H1 (cell line): ENCODE data around the gene CEBPG. TPM values are rescaled to one million over a fixed set of nuclear protein-coding genes. Genes with fewer than 3 reads are reported as not detected.

Experiments used
- CTCF ChIA-PET: fragments of 300-600 bp; sonication (Branson Sonifier 250); formaldehyde crosslinking; loops from one replicate; lab custom pipeline; 2021; ENCODE audit not compliant: partially characterized antibody; lab: Charles Lee
- POLR2A ChIA-PET: fragments of 300-600 bp; sonication (Branson Sonifier 250); formaldehyde crosslinking; loops from one replicate; lab custom pipeline; 2021; ENCODE audit warnings: inconsistent platforms; ENCODE audit not compliant: partially characterized antibody; lab: Charles Lee
- DNase-seq, 2 experiments: peaks; one replicate each; pipeline versions ENCODE4 v3.0.0 to v3.0.0-alpha.2; 2010 to 2022; ENCODE audit warnings: low spot score in 2 of 2, low read depth in 1 of 2, mixed read lengths in 1 of 2
- FAIRE-seq: peaks from 2 replicates; lab custom pipeline; 2011; peaks lifted over from hg19 to GRCh38; lab: Jason Lieb, UNC
- H2AFZ ChIP-seq: 2 replicates; pipeline ENCODE4 v1.8.1; 2012; ENCODE audit warnings: low read length, inconsistent platforms
- H2AK5ac ChIP-seq: 2 replicates; pipeline ENCODE4 v1.6.1; 2013; ENCODE audit warnings: low read depth, low read length
- H2BK120ac ChIP-seq: replicated peaks from 2 replicates; pipeline ENCODE3; 2013; ENCODE audit warnings: low read depth, low read length, inconsistent platforms
- H2BK12ac ChIP-seq: 2 replicates; pipeline ENCODE4 v1.6.1; 2013; ENCODE audit warnings: low read depth, low read length
- H2BK15ac ChIP-seq: 2 replicates; pipeline ENCODE4 v1.6.1; 2013; ENCODE audit warnings: low read length
- H2BK20ac ChIP-seq: 2 replicates; pipeline ENCODE4 v1.6.1; 2013; ENCODE audit warnings: low read length
- H2BK5ac ChIP-seq: 2 replicates; pipeline ENCODE4 v1.6.1; 2013; ENCODE audit warnings: low read depth, low read length
- H3K14ac ChIP-seq: 2 replicates; pipeline ENCODE4 v1.6.1; 2013; ENCODE audit warnings: inconsistent platforms; ENCODE audit not compliant: insufficient read length
- H3K18ac ChIP-seq: 2 replicates; pipeline ENCODE4 v1.6.1; 2013; ENCODE audit warnings: low read length; ENCODE audit errors: extremely low read depth
- H3K23ac ChIP-seq: 2 replicates; pipeline ENCODE4 v1.6.1; 2013; ENCODE audit warnings: inconsistent platforms; ENCODE audit not compliant: insufficient read length
- H3K23me2 ChIP-seq: 2 replicates; pipeline ENCODE4 v1.6.1; 2013; ENCODE audit warnings: low read depth, low read length
- H3K27ac ChIP-seq: 2 replicates; pipeline ENCODE4 v1.6.1; 2011; ENCODE audit warnings: low read depth, low read length, inconsistent platforms
- H3K27me3 ChIP-seq, 4 experiments: replicated peaks in 1 of 4; 1 replicate in 1 of 4; 2 replicates in 3 of 4; pipeline versions ENCODE4 v1.6.1 to v1.8.1; 2011 to 2013; ENCODE audit warnings: low read length in 3 of 4, mild to moderate bottlenecking in 3 of 4, inconsistent platforms in 2 of 4, mixed read lengths in 2 of 4, moderate library complexity in 1 of 4; ENCODE audit not compliant: control insufficient read depth in 3 of 4, insufficient read depth in 3 of 4; ENCODE audit errors: extremely low read depth in 1 of 4
- H3K36me3 ChIP-seq, 4 experiments: 2 replicates each; pipeline versions ENCODE4 v1.6.1 to v1.8.1; 2011 to 2013; ENCODE audit warnings: mild to moderate bottlenecking in 4 of 4, low read length in 3 of 4, moderate library complexity in 2 of 4, control low read depth in 1 of 4, inconsistent platforms in 1 of 4; ENCODE audit not compliant: insufficient read depth in 4 of 4, control insufficient read depth in 2 of 4
- H3K4ac ChIP-seq: replicated peaks from 2 replicates; pipeline ENCODE3; 2013; ENCODE audit warnings: low read length, low read depth, mixed read lengths, inconsistent platforms; ENCODE audit not compliant: insufficient read length
- H3K4me1 ChIP-seq, 4 experiments: replicated peaks in 1 of 4; 1 replicate in 1 of 4; 2 replicates in 3 of 4; pipeline versions ENCODE4 v1.6.1 to v1.8.1; 2011 to 2013; ENCODE audit warnings: low read length in 3 of 4, inconsistent platforms in 2 of 4, mixed read lengths in 1 of 4; ENCODE audit not compliant: insufficient read depth in 4 of 4, control insufficient read depth in 3 of 4
- H3K4me2 ChIP-seq, 2 experiments: 2 replicates each; pipeline versions ENCODE4 v1.6.1 to v1.8.1; 2011 to 2013; ENCODE audit warnings: low read depth in 2 of 2, low read length in 2 of 2, control low read depth in 1 of 2, inconsistent platforms in 1 of 2, mild to moderate bottlenecking in 1 of 2; ENCODE audit not compliant: insufficient read depth in 1 of 2
- H3K4me3 ChIP-seq, 4 experiments: fragments of 200-600, 300-600 bp in 1 of 4; sonication (generic), shearing (Covaris generic), sonication (Bioruptor Twin) in 1 of 4; 2 replicates each; pipeline versions ENCODE4 v1.5.1 to v1.8.1; 2011 to 2016; ENCODE audit warnings: low read length in 4 of 4, low read depth in 3 of 4, control low read depth in 2 of 4, inconsistent platforms in 2 of 4, mild to moderate bottlenecking in 2 of 4, mixed read lengths in 1 of 4, moderate library complexity in 1 of 4; ENCODE audit not compliant: insufficient read depth in 2 of 4; ENCODE audit errors: extremely low read depth in 1 of 4
- H3K56ac ChIP-seq: replicated peaks from 2 replicates; pipeline ENCODE3; 2013; ENCODE audit warnings: low read depth, mild to moderate bottlenecking, mixed read lengths, low read length, inconsistent platforms; ENCODE audit not compliant: insufficient read length
- H3K79me1 ChIP-seq: 2 replicates; pipeline ENCODE4 v1.6.1; 2013; ENCODE audit warnings: low read depth, low read length, control low read depth
- H3K79me2 ChIP-seq, 2 experiments: 2 replicates each; pipeline versions ENCODE4 v1.6.1 to v1.8.1; 2012 to 2013; ENCODE audit warnings: low read length in 2 of 2, mild to moderate bottlenecking in 2 of 2, inconsistent platforms in 1 of 2; ENCODE audit not compliant: insufficient read depth in 2 of 2, control insufficient read depth in 1 of 2
- H3K9ac ChIP-seq, 4 experiments: replicated peaks in 1 of 4; 1 replicate in 1 of 4; 2 replicates in 3 of 4; pipeline versions ENCODE4 v1.6.1 to v1.8.1; 2011 to 2013; ENCODE audit warnings: low read depth in 3 of 4, low read length in 3 of 4, control low read depth in 2 of 4, mild to moderate bottlenecking in 2 of 4, moderate library complexity in 2 of 4, inconsistent platforms in 1 of 4; ENCODE audit errors: extremely low read depth in 1 of 4
- H3K9me3 ChIP-seq, 2 experiments: 2 replicates each; pipeline versions ENCODE4 v1.6.1 to v1.8.1; 2012 to 2013; ENCODE audit warnings: mild to moderate bottlenecking in 2 of 2, moderate library complexity in 2 of 2, control low read depth in 1 of 2, inconsistent platforms in 1 of 2, low read depth in 1 of 2, low read length in 1 of 2, mixed read lengths in 1 of 2; ENCODE audit not compliant: insufficient read depth in 2 of 2
- H4K20me1 ChIP-seq, 2 experiments: replicated peaks in 1 of 2; 2 replicates each; pipeline versions ENCODE3 to v1.8.1; 2011 to 2013; ENCODE audit warnings: inconsistent platforms in 2 of 2, low read length in 2 of 2, mild to moderate bottlenecking in 1 of 2; ENCODE audit not compliant: insufficient read depth in 2 of 2, control insufficient read depth in 1 of 2
- H4K5ac ChIP-seq: 2 replicates; pipeline ENCODE4 v1.6.1; 2013; ENCODE audit warnings: low read length, low read depth, mixed read lengths, inconsistent platforms; ENCODE audit not compliant: insufficient read length
- H4K8ac ChIP-seq: 2 replicates; pipeline ENCODE4 v1.8.0; 2013; ENCODE audit warnings: mild to moderate bottlenecking, moderate library complexity, low read length, inconsistent platforms; ENCODE audit not compliant: insufficient read depth; ENCODE audit errors: extremely low read depth
- H4K91ac ChIP-seq: replicated peaks from 2 replicates; pipeline ENCODE3; 2013; ENCODE audit warnings: low read length, mixed read lengths, inconsistent platforms; ENCODE audit not compliant: insufficient read length
- ASH2L ChIP-seq: fragments of 200-600, 300-600 bp; sonication (generic); IDR thresholded peaks from one replicate; pipeline ENCODE4 v1.7.1; 2017; ENCODE audit warnings: low read length
- CBX8 ChIP-seq: fragments of 300-800, 300-1000 bp; sonication (generic); IDR thresholded peaks from 2 replicates; pipeline ENCODE4 v1.7.1; 2016; ENCODE audit warnings: low read depth, low read length, borderline replicate concordance
- GTF2F1 ChIP-seq: IDR thresholded peaks from 2 replicates; pipeline ENCODE4 v1.6.1; 2012; ENCODE audit warnings: low read depth, low read length, improper control_type of control experiment, borderline replicate concordance
- JUN ChIP-seq: IDR thresholded peaks from 2 replicates; pipeline ENCODE4 v1.6.1; 2011; ENCODE audit warnings: low read depth, mild to moderate bottlenecking, improper control_type of control experiment, low read length
- KDM4A ChIP-seq: IDR thresholded peaks from one replicate; pipeline ENCODE4 v1.7.1; 2012; ENCODE audit warnings: low read depth, mild to moderate bottlenecking, moderate library complexity, low read length, inconsistent platforms; ENCODE audit not compliant: severe bottlenecking
- MAFK ChIP-seq: IDR thresholded peaks from 2 replicates; pipeline ENCODE4 v1.6.1; 2012; ENCODE audit warnings: low read depth, mild to moderate bottlenecking, improper control_type of control experiment, low read length
- NANOG ChIP-seq: IDR thresholded peaks from 2 replicates; pipeline ENCODE4 v1.6.1; 2011; ENCODE audit warnings: low read length, low read depth, mild to moderate bottlenecking, inconsistent platforms; ENCODE audit not compliant: insufficient read depth, poor library complexity, severe bottlenecking
- NRF1 ChIP-seq: IDR thresholded peaks from 2 replicates; pipeline ENCODE4 v1.6.1; 2011; ENCODE audit warnings: mild to moderate bottlenecking, low read depth, low read length, improper control_type of control experiment
- POLR2AphosphoS5 ChIP-seq: IDR thresholded peaks from 2 replicates; pipeline ENCODE4 v1.6.1; 2011; ENCODE audit warnings: low read depth, low read length
- SRF ChIP-seq: IDR thresholded peaks from 2 replicates; pipeline ENCODE4 v1.6.1; 2011; ENCODE audit warnings: mild to moderate bottlenecking, low read depth, low read length, moderate library complexity
- TBP ChIP-seq: IDR thresholded peaks from 2 replicates; pipeline ENCODE4 v1.6.1; 2011; ENCODE audit warnings: low read depth, low read length, improper control_type of control experiment
- WGBS, 2 experiments: shearing (Covaris generic) in 1 of 2; methylation state at CpG; one replicate each; pipeline versions ENCODE4 v1.1.6 to v1.1.7; 2013 to 2015; ENCODE audit warnings: low lambda C conversion rate in 2 of 2, mixed read lengths in 2 of 2, inconsistent platforms in 1 of 2, low coverage in 1 of 2, missing lambda C conversion rate in 1 of 2; ENCODE audit not compliant: insufficient replicate concordance in 2 of 2, insufficient coverage in 1 of 2, insufficient read length in 1 of 2; ENCODE audit errors: extremely low coverage in 1 of 2, missing lambda C conversion rate in 1 of 2; 5-methylcytosine and 5-hydroxymethylcytosine counted together
- polyA plus RNA-seq, 7 experiments: library from polyadenylated mRNA; depleted of rRNA in 3 of 7; stranded (reverse) in 5 of 7; unstranded in 2 of 7; fragments of >200 nt in 5 of 7; fragments of 200-250 nt in 2 of 7; gene quantifications; 1 replicate in 5 of 7; 2 replicates in 1 of 7; 4 replicates in 1 of 7; pipeline versions ENCODE4 v1.2.1 to v1.2.3, GENCODE V29; 2011 to 2013; ENCODE audit warnings: missing spikeins in 2 of 7, mixed read lengths in 2 of 7
- total RNA-seq: library from RNA; stranded (reverse); fragmentation: NEBNext Ultra II Directional; extraction: Animal tissue kit (Norgen Biotek cat#: 25700); gene quantifications from 2 replicates; pipeline ENCODE4 v1.2.1, GENCODE V29; 2021
- TF ChIP-seq, protein P1 (sequence below): IDR thresholded peaks from 2 replicates; pipeline ENCODE4 v1.6.1; 2012; ENCODE audit warnings: inconsistent platforms

The CEBPG gene
- total and polyA plus RNA-seq, 2 of the 8 experiments (the other 6 are each of a cell fraction or from before 2014, with no cell fraction given) = 12.3 to 35.4 TPM

DNA sequence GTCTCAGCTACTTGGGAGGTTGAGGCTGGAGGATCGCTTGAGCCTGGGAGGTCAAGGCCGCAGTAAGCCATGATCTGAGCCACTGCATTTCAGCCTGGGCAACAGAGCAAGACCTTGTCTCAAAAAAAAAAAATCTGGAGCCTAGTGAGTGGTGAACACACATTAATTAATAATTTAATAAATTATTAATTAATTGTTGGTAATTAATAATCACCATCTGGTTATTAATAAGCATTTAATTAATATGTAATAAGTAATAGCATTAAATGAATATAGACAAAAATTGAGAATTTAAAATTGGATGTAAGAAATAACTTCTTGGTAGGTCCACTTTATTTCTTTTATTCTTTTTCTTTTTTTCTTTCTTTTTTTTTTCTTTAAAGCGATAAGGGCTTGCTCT is 39.2 kb upstream of the CEBPG start:
- Histone ChIP-seq H4K20me1 (no peaks in the 10 kb centered on the region), H3K4me1 (no peaks in the 10 kb centered on the region), H2BK15ac (no peak overlapping the region), H2AFZ (no peak overlapping the region), H3K27me3 (no peaks in the 10 kb centered on the region), H3K79me1 (no peaks in the 10 kb centered on the region), H3K9ac (no peak overlapping the region), H3K4me2 (no peak overlapping the region), H3K23ac (no peak overlapping the region), H3K36me3 (no peaks in the 10 kb centered on the region), H3K18ac (no peak overlapping the region), H4K8ac (no peak overlapping the region), H2AK5ac (no peak overlapping the region), H4K91ac (no peak overlapping the region), H3K23me2 (no peaks in the 10 kb centered on the region), H3K79me2 (no peaks in the 10 kb centered on the region), H2BK12ac (no peak overlapping the region), H3K4me3 (no peak overlapping the region), H2BK5ac (no peak overlapping the region), H3K56ac (no peak overlapping the region), H3K27ac (no peak overlapping the region), H4K5ac (no peak overlapping the region), H3K4ac (no peak overlapping the region), H3K9me3 (no peaks in the 10 kb centered on the region), H2BK20ac (no peak overlapping the region), H3K14ac (no peak overlapping the region), H2BK120ac (no peak overlapping the region)
- WGBS, 2 experiments = 97% methylated on average over 2 of the region's 3 CpGs; no CpG with 5 or more reads in 1 of the 2 experiments
- TF ChIP-seq MAFK (no peak), POLR2AphosphoS5 (no peak), TBP (no peak), GTF2F1 (no peak), SRF (no peak), ASH2L (no peak), JUN (no peak), CBX8 (no peak), NANOG (no peak), NRF1 (no peak), KDM4A (no peak)
- TF ChIP-seq, protein P1, sequence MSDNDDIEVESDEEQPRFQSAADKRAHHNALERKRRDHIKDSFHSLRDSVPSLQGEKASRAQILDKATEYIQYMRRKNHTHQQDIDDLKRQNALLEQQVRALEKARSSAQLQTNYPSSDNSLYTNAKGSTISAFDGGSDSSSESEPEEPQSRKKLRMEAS = no peak
- CTCF ChIA-PET = interaction anchor here (0.7 to 0.8 kb wide), 2 partner anchors 23 to 775 kb away, joined by 3 to 4 read pairs; no protein-coding TSS in a partner anchor
- no peak for FAIRE-seq
- DNase-seq = no peak
- POLR2A ChIA-PET = no interaction called here
